ENCODE data around the gene RPLP2.

Gene RPLP2

GRCh38 chr11:839280-839623 lies 29.5 kb downstream of the RPLP2 start:
- DNase-seq = no peak

- no peak for DNase-seq
These were observed 30.3 kb downstream of the RPLP2 start for GRCh38 chr11:839875-840617.

DNA sequence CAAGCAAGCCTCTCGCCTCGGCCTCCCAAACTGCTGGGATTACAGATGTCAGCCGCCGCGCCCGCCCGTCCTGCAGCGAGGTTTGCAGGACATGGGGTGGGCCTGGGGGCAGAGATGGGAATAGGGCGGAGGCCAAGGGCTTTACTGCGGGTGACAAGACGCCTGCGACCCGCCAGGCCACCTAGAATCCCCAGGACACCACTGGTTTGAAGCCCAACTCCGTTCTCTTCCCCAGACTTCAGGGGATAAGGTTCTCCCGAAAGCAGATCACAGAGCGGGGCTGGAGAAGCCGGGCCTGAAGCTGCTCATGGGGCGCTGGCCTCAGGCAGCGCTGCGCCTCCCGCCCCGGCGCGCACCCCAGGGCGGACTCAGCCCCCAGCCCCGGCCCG lies 32.2 kb downstream of the RPLP2 start:
- no peak for DNase-seq

- peak; percentile 90 for DNase-seq
These were observed 32.7 kb downstream of the RPLP2 start, which contains the start of the genes POLR2L and TSPAN4 for GRCh38 chr11:842370-843002. Gene POLR2L (minus strand): TSS chr11:842529. CDS start chr11:842508, 21 bp downstream. Gene TSPAN4 (plus strand): TSS chr11:842852. CDS start chr11:850305, 7,453 bp downstream.

- DNase-seq = no peak
These were observed 33.4 kb downstream of the RPLP2 start for GRCh38 chr11:843086-843734.

DNA sequence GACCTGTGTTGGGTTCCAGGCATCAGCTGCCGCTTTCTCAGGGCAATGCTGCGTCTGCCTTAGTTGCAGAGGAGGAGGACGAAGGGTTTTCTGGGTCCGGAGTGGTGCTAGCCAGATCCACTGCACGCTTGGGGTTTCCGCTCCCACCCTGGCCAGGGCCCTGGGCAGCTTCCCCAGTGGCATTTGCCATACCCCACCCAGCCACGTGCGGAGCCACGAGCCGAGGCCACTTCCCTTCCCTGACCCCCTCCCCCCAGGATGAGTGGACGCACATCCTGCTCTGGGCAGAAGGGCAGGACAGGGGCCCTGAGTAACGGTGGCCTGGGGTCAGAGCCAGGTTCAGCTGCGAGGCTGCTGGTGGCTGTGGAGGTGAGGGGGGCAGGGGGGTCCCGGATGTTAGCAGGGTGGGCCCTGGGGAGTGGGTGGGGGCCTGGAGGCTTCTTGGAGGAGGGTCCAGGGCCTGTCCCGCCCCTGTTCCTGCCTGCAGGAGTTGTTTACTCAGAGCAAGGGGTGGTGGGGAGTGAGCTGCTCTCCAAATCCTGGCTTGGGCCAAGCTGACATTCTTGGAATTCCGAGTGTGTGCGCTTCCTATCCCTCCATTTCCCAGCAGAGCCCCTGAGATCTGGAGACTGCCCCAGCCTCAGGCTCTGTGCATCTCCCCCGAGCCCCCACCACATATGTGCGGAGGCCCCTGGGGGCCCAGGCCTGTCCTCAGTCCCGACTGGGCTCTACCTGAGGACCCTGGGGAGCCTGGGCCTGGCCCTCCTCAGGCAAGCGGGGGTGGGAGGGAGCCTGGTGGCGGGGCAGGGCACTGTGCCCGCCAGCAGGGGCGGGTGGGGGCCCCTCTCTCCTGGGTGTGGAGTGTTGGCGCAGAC lies 34.3 kb downstream of the RPLP2 start:
- no peak for DNase-seq

DNA sequence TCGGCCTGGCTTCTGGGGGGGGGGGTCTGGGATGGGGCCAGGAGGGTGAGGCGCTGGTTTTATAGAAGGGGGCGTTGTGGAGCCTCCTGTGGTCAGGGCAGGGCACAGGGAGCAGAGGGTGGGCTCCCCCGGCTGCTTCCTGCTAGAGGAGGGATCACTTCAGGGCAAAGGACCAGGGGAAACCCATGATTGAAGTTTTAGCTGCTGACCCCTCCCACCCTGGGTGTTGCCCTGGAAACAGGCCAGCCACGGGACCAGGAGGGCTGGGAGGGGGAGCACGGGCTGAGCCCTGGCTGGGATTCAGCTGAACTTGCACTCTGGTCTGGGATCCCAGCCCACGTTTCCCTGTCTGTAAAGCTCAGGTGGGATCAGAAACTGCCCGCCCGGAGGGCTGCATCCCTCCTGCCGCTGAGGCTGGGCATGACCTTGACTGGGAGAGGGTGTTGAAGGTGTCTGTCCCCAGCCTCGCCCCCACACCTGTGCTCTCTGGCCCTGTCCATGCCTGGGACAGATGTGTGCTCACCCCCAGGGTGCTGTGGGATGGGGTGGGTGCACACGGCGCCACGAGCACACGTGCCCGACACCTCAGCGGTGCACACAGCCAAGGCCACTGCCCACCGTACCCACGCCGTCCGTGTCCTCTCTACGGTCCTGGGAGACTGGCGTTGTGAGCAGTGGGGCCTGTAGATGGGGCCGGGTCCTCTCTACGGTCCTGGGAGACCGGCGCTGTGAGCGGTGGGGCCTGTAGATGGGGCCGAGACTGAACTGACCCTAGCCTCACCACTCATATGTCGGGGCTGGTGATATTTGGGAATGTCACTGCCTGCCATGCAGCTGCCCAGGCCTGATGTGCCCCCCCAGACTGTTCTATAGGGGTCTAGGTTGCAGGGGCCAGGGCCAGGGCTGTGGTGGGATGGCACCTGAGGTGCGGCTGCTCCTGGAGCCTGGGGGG lies 35.2 kb downstream of the RPLP2 start:
- peak; percentile 37 for DNase-seq

GRCh38 chr11:845872-846495 lies 36.2 kb downstream of the RPLP2 start:
- DNase-seq = no peak

DNA sequence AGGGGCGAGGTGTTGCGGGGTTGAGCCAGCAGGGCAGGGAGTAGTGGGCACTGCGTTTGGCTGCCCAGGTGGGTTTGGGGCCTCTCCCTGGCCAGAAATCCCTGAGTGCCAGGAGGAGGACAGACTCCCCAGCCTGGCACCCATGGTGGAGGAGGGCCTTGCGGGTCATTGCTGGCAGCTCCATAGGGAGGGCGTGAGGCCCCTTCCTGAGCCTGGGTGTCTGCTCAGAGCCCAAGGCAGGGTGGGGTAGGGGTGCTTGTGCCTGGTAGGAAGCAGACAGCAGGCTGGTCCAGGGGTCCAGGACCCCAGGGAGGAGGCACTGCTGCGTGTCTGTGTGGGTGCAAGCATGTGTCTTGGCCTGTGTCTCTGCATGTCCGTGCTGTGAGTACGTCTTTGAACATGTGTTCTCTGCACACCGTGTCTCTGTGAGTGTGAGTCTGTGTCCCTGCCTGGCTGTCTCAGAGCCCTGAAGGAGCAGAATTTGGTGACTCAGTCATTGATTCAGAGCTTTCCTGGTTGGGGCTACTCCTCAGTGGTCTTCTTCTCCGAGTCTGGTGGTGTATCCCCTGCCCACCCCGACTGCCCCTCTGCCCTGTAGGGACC lies 36.8 kb downstream of the RPLP2 start:
- DNase-seq = no peak

DNA sequence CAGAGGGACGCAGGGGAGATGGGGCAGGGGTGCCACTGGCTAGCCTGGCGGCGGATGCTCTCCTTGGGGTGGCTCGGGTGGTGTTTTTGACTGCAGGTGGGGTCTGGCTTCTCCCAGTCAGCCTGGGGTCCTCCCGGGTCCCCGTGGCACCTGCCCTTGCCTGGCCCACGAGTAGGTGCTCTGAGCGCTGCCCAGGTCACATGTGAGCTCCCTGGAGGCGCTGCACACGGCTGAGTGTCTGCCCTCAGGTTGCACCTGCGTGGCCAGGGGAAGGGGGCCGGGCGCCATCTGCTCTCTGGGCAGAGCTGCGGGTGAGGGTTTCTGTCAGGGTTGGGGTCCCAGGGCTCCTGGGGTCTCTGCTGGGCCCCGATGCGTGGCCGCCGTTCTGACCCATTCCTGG lies 38.1 kb downstream of the RPLP2 start:
- DNase-seq = no peak

- DNase-seq = peak; percentile 73
These were observed 38.7 kb downstream of the RPLP2 start for GRCh38 chr11:848380-848931.

DNA sequence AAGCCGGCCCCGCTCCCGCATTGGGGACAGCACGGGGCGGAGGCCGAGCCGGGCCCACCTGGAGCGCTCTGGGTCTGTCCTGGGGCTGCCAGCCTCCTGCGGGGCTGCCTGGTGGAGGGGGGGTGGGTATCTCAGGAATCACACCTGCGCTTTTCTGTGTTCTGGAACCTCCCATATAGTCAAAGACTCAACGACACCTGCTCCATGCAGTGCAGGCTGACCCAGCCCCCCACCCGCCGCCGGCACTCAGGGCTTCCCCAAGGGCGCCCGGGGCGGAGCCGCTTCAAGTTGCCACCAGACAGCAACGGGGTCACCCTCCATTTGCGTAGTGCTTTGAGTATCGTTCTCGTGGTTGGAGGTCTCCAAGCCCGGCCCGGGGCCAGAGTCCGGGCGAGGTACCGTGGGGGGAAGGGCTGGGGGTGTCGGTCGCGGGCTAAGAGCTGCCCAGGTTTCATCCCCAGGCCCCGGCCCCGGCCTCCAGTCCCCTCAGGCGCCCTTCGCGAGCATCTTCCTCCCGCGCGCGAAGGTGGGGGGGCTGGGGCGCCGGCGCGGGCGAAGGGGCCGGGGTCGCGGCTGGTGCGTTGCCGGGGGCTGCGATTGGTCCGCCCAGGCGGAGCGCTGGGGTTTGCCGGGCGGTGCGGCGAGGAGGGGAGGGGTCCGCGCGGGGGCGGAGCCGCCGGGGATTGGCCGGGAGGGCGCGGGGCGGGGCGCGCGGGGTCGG lies 39.5 kb downstream of the RPLP2 start:
- DNase-seq = peak; percentile 48

GRCh38 chr11:849951-850774 lies 40.4 kb downstream of the RPLP2 start:
- DNase-seq = no peak

GRCh38 chr11:850775-851763 lies 41.3 kb downstream of the RPLP2 start:
- no peak for DNase-seq

- no peak for DNase-seq
These were observed 43.0 kb downstream of the RPLP2 start for GRCh38 chr11:852762-853161.

DNA sequence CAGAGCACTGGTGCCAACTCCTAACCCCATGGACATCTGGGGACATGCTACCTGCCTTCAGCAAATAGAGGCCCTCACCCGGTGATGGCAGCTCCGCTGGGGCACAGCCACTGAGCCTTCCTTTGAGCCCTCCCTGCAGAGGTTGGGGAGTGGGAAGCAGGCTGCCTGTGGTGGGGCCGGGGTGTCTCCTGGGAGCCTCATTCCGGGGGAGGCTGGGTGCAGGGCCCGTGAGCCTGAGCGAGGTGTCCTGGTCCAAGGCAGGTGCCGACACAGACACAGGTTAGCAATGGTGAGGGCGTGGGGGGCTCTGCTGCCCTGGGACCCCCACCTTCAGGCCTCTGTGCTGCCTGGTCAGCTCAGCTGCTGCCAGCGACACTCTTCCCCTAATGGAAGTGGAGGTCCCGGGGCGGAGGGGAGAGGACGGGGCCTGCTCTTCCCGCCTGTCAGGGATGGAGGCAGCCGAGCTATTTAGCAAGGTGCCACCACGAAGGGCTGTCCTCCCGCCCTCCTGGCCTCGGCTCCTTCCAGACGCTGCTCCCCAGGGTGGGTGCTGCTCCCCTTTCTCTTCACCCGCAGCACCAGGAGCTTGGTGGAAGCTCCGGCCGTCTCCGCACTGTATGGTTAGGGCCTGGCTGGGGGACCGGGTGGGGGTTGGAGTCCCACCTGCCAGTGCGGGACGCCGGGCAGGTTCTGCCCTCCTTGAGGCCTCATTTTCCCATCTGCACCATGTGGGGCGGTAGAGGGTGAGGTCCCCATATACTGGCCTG lies 44.1 kb downstream of the RPLP2 start:
- no peak for DNase-seq
